H7 (cell line): Measurements from ENCODE around the gene TOM1L1. TPM values are rescaled to one million over a fixed set of nuclear protein-coding genes. Genes with fewer than 3 reads are reported as not detected.

Experiments
- DNase-seq: peaks from one replicate; pipeline ENCODE4 v3.0.0; 2012
- H3K27me3 ChIP-seq: 2 replicates; pipeline ENCODE4 v1.6.0; 2011; ENCODE audit warnings: mild to moderate bottlenecking, low read length; ENCODE audit not compliant: control insufficient read depth, insufficient read depth
- H3K36me3 ChIP-seq: replicated peaks from 2 replicates; pipeline ENCODE4 v1.5.1; 2011; ENCODE audit warnings: low read length; ENCODE audit not compliant: control insufficient read depth, insufficient read depth
- H3K4me3 ChIP-seq: 2 replicates; pipeline ENCODE4 v1.5.1; 2011; ENCODE audit warnings: low read depth, mild to moderate bottlenecking, control low read depth, low read length, moderate library complexity; ENCODE audit not compliant: insufficient read depth
- total RNA-seq: library from RNA; depleted of rRNA; stranded (reverse); fragments of >200 nt; shearing (Covaris generic); gene quantifications from 2 replicates; pipeline ENCODE4 v1.2.3, GENCODE V29; 2014

The TOM1L1 gene
- total RNA-seq, 1 experiment from 2014 or later = 61.9 TPM

DNA sequence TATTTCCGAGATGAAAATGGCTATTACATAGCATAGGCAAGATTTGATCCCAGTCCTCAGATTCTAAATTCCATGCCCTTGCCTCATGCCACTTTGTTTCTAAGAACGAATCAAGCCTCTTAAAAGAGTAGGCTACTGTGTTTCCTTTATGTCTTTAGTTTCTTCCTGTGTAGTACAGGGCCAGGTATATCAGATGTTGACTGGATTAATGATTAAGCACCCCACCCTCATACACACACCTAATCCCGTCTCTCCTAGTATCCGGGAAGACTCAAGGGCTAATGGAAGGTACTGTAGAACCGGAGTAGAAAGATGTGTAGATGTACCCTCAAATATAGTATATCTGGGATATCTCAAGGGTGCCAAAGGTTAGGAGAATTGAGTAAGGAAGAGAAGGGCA is 6.7 kb downstream of the TOM1L1 start:
- DNase-seq = no peak
- Histone ChIP-seq H3K4me3 (no peak overlapping the region), H3K36me3 (peaks cover 2% of the 10 kb centered on the region), H3K27me3 (no peaks in the 10 kb centered on the region)

DNA sequence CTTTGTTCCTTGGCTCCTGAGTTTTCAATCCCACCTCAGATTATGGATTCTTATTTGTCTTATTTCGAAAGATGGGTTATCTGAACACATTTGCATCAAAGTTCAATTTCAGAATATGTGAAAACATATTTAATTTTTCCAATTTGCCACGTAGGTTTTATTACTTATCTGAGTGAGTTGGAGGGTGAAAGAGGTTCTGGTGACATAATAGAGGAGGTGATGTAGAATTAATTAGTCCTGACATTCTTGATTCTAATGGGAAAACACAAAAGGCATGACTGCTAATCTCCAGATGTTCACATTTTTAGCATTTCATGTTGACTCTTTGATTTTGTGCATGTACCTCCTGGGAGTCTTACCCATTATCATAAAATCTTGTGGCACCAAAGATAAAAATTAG is 9.1 kb downstream of the TOM1L1 start:
- Histone ChIP-seq H3K27me3 (no peaks in the 10 kb centered on the region), H3K36me3 (peaks cover 7% of the 10 kb centered on the region), H3K4me3 (no peak overlapping the region)
- DNase-seq = no peak

DNA sequence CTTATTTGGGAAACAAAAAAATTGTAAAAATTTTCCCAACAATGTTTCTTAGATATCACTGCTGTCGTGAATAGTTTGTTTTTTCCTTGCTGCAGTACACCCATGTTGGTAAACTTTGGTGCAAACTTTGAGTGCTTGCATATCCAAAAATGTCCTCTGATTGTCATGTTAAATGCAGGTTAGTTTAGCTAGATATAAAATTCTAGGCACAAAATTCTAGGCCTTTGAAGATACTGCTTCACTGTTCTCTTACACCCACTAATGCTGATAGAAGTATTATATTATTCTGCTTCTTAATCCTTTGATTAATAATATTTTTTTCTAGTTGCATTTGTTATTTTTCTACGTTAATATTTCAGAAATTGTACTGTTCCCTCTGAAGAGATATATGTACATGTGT is 16.1 kb downstream of the TOM1L1 start:
- Histone ChIP-seq H3K36me3 (peaks cover 17% of the 10 kb centered on the region), H3K4me3 (no peak overlapping the region), H3K27me3 (no peaks in the 10 kb centered on the region)
- DNase-seq = no peak

DNA sequence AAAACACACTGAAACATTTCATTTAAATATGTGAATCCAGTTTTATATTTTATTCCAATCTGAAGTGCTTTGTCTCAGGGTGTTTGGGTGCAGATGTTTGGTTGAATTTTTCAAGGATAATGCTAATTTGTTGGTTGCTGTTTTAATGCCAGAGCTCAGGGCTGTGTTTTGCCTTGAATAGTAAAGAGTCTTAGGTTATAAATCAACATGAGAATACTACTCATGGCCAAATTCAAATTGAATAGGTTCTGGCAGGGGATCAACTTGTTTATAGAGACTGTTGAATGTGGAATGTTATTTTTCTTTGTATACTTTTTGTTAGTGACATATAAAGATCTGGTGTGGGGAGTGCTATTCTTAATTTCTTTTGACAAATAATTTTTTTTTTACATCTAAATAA is 18.8 kb downstream of the TOM1L1 start:
- peaks cover 12% of the 10 kb centered on the region for H3K36me3 ChIP-seq
- DNase-seq = no peak
- H3K4me3 ChIP-seq = no peak overlapping the region
- H3K27me3 ChIP-seq = no peaks in the 10 kb centered on the region

DNA sequence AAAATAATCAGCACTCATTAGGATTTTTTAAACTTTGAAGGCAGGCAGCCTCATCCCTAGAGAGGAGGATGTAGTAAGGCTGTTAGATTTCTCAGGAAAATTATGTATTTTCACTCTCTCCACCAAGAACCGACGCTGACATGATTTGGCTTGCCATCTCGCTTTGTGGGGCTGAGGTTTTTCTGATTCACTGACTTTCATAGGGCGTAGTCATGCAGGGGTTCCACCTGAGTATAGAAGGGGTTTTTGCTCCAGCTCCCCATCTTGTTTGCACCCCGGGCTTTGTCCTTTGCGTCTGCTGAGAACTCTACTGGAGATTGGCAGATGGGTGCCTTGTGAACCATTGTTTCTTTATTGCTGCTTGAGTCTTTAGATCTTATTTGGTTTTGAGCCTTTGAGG is 20.2 kb downstream of the TOM1L1 start:
- Histone ChIP-seq H3K27me3 (no peaks in the 10 kb centered on the region), H3K4me3 (no peak overlapping the region), H3K36me3 (peaks cover 6% of the 10 kb centered on the region)
- no peak for DNase-seq

DNA sequence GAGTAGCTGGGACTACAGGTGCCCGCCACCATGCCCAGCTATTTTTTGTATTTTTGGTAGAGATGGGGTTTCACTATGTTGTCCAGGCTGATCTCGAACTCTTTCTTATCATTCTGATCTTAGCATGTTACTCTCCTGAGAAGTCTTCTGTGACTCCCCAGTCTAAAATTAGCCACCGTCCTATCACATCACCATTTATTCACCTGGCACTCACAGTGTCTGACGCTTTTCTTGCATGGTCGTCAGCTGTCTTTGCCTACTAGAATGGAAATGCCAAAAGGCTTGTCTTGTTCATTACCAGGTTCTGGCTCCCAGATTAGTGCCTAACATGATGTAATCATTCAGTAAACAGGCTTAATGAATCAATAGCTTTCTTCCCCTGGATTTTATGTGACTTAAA is 23.8 kb downstream of the TOM1L1 start:
- Histone ChIP-seq H3K4me3 (no peak overlapping the region), H3K36me3 (peaks cover 4% of the 10 kb centered on the region), H3K27me3 (no peaks in the 10 kb centered on the region)
- DNase-seq = no peak

DNA sequence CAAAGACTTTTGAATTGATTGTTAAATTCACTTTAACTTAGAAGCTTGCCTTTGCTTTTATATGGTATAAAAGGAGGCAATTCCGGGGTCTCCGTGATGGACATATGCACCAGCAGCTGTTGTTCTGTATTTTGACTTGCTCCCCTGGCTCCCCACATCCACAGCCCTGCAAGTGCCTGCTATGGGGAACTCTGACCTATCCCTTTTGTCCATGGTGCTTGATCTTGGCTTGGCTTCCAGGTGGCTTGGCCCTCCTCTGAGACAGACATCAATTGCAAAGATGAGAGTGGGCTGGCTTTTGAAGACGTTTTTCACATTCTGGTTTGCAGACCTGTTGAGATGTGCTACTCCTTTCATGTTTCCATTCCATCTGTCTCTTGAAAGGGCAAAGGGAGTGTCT is 26.9 kb downstream of the TOM1L1 start:
- no peak for DNase-seq
- H3K4me3 ChIP-seq = no peak overlapping the region
- no peaks in the 10 kb centered on the region for H3K27me3 ChIP-seq
- peaks cover 6% of the 10 kb centered on the region for H3K36me3 ChIP-seq

DNA sequence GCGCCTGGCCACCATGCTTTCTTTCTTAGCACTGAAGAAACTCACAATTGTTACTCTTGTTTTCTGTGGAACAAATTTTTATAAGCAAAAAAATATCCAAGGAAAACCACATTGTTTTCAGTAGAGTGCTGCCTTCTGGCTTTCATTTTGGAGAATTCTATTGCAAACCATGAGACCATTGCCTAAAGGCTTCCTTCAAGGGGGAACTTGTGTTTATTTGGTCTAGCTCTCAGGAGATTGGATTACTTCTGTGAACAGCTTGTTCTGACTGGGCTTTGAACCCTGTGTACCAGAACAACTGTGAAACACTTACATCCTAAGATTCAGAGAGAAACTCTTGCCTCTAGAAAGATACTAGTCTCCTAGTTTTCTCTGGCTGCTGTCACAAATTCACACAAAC is 32.1 kb downstream of the TOM1L1 start:
- Histone ChIP-seq H3K36me3 (peaks cover 19% of the 10 kb centered on the region), H3K4me3 (no peak overlapping the region)
- DNase-seq = no peak

DNA sequence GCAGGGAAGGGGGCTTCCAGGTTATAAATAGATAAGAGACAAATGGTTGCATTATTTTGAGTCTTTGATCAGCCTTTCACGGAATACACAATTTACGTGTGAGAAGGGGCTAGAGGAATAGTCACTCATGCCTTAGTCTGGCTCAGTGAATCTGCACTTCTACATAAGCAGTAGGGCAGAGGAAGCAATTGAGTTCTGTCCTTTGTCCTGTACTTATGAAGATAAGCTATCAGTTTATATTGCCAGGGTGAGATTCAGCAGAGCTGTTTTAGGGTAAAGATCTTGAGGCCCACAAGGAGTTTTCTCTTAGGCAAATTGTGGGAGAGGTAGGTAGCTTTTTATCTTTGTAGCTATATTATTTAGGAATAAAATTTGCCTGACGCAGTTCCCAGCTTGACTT is 33.3 kb downstream of the TOM1L1 start:
- no peak for DNase-seq
- Histone ChIP-seq H3K36me3 (peaks cover 19% of the 10 kb centered on the region), H3K4me3 (no peak overlapping the region), H3K27me3 (no peaks in the 10 kb centered on the region)

More for the DNA sequence above, 32.1 kb downstream of the TOM1L1 start:
- no peaks in the 10 kb centered on the region for H3K27me3 ChIP-seq

DNA sequence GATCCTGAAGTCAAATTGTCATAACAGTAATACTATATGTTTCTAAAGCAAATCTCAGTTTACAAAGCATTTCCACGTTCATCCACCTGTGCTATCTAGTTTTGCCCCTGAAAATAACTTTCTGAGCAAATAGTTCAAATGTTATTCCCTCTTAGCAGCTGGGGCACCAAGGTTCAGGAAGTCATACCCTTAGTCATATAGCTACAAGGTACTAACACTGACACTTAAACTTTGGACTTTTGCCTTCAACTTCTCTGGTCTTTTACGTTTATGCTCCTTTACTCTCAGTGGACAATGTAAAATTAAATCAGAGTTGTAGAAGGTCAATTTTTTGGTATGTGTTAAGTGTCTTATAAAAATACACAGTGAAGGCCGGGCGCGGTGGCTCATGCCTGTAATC is 34.8 kb downstream of the TOM1L1 start:
- Histone ChIP-seq H3K27me3 (no peaks in the 10 kb centered on the region), H3K36me3 (peaks cover 18% of the 10 kb centered on the region), H3K4me3 (no peak overlapping the region)
- DNase-seq = no peak

DNA sequence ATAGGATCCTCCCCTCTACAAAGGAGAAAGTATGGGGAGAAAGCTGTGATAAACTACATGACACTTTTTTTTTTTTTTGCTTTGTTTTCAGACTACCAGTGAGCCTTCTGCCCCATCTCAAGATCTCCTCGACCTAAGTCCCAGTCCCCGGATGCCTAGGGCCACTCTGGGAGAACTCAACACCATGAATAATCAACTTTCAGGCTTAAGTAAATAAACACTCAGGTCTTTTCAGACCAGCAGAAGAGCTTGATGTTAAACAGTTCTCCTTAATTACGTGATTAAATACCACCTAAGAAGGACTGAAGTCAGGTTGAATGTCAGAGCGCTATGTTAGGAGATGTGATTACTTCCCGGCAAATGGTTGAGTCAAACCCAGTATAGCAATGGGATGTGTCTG is 36.4 kb downstream of the TOM1L1 start:
- Histone ChIP-seq H3K36me3 (peaks cover 18% of the 10 kb centered on the region), H3K27me3 (no peaks in the 10 kb centered on the region), H3K4me3 (no peak overlapping the region)
- DNase-seq = no peak

DNA sequence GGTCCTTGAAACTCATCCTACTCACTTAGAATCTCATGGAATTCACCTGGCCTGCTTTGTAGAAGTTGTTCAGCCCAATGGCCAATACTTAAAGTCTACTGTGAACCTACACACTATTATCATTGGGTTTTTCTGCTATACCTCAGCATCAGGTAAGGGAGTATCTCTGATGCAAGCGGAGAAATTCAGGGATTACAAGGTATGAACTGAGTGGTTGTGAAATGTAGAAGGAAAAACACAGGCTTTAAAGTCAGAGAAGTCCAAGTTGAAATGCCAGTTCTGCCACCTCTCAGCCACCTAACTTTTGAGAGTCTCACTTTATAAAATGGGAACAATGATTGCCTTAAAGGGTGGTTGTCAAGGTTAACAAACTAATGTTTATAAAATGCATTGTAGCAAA is 36.8 kb downstream of the TOM1L1 start:
- DNase-seq = no peak
- no peak overlapping the region for H3K4me3 ChIP-seq
- peaks cover 18% of the 10 kb centered on the region for H3K36me3 ChIP-seq

DNA sequence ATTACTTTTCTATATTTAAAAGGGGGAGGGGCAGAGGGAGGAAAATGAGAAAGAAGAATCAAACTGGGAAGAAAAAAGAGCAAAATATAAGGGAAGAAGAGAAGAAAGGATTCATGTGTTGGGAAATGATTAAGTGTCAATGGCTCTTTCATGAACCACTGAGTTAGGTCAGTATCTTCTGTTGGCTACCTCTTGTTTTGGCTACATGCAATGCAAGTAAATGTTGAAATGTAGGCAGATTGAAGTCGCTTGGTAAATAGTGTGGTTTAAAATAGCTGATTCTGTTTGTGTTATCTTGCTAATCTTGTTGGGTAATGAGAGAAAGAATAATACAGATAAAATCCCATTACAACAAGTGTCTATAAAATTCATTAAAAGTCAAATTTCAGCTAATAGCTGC is 40.6 kb downstream of the TOM1L1 start:
- Histone ChIP-seq H3K4me3 (no peak overlapping the region), H3K27me3 (no peaks in the 10 kb centered on the region), H3K36me3 (peaks cover 11% of the 10 kb centered on the region)
- no peak for DNase-seq

More for the DNA sequence above, 36.8 kb downstream of the TOM1L1 start:
- H3K27me3 ChIP-seq = no peaks in the 10 kb centered on the region

DNA sequence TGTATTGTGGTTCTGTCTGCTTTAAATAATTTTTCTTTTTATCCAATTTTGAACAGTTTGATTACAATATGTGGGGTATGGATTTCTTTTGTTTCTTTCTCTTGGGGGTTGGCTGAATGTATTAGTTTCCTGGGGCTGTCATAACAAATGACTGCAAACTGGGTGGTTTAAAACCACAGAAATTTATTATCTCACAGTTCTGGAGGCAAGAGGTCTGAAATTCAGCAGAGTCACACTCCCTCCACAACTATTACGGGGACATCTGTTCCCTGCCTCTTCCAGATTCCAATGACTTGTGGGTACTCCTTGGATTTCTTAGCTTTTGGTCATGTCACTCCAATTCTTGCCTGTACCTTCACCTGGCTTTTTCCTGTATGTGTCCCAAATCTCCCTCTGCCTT is 44.1 kb downstream of the TOM1L1 start:
- Histone ChIP-seq H3K27me3 (no peaks in the 10 kb centered on the region), H3K4me3 (no peak overlapping the region), H3K36me3 (peaks cover 4% of the 10 kb centered on the region)
- no peak for DNase-seq

DNA sequence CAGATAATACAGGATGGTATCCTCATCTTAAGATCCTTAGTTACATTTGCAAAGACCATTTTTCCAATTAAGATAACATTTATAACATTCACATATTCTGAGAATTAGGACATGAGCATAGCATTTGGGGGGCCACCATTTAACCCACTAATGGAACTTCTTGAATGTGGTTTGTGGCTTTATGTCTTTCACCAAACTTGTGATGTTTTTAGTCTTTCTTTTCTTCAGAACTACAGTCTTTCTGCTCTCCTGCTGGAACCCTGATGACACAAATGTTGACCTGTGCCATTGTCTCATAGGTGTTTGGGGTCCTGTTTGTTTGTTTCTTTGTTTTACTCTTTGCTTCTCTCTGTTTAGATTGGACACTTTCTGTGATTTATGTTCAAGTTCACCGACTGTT is 44.6 kb downstream of the TOM1L1 start:
- Histone ChIP-seq H3K4me3 (no peak overlapping the region), H3K27me3 (no peaks in the 10 kb centered on the region), H3K36me3 (peaks cover 4% of the 10 kb centered on the region)
- no peak for DNase-seq

DNA sequence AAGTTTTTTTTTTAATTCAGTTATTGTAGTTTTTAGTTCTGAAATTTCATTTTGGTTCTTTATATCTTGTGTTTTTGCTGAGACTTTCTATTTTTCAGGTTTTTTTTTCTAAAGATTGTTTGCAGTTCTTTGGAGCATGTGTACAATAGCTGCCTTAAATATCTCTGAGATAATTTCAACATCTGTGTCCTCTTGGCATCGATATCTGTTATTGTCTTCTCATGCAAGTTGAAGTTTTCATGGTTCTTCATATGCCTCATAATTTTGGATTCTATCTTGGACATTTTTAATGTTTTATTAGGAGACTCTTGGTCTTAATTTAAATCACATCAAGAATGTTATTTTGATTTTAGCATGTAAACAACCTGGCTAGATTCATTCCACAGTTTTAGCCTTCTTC is 45.0 kb downstream of the TOM1L1 start:
- H3K27me3 ChIP-seq = no peaks in the 10 kb centered on the region
- no peak for DNase-seq
- no peak overlapping the region for H3K4me3 ChIP-seq
- peaks cover 4% of the 10 kb centered on the region for H3K36me3 ChIP-seq
